ENCODE data around the gene NR2F1-AS1. TPM values are rescaled to one million over a fixed set of nuclear protein-coding genes. Genes with fewer than 3 reads are reported as not detected.

NR2F1-AS1 gene
- total RNA-seq, 1 experiment from 2014 or later: 24.1 TPM

DNA sequence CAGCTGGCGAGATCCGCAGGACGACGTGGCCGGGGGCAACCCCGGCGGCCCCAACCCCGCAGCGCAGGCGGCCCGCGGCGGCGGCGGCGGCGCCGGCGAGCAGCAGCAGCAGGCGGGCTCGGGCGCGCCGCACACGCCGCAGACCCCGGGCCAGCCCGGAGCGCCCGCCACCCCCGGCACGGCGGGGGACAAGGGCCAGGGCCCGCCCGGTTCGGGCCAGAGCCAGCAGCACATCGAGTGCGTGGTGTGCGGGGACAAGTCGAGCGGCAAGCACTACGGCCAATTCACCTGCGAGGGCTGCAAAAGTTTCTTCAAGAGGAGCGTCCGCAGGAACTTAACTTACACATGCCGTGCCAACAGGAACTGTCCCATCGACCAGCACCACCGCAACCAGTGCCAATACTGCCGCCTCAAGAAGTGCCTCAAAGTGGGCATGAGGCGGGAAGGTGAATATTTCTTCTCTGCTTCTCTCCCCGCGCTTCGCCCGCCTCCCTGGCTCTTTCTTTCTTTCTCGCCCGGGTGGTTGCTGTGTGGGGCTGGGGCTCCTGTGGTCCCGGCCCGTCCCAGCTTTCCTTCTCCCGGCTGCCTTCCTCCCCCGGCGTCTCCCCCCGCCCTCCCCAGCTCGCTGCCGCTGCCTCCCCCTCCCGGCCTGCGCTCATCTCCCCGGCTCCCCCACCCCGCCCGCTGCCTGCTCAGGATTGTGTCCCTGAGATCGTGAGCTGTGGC, 4.2 kb upstream of the NR2F1-AS1 start:
- Histone ChIP-seq H3K36me3 (ENCODE audit: low read depth, low read length) (peaks cover 25% of the 10 kb centered on the region), H2AFZ (ENCODE audit: low read length) (peak overlapping the region; percentile 62), H3K27me3 (ENCODE audit: low read length) (no peaks in the 10 kb centered on the region), H3K27ac (ENCODE audit: low read length) (peak overlapping the region; percentile 43), H3K4me1 (ENCODE audit: insufficient read depth, low read length) (peaks cover 26% of the 10 kb centered on the region), H4K20me1 (ENCODE audit: low read length) (peaks cover 29% of the 10 kb centered on the region), H3K79me2 (ENCODE audit: low read length) (peaks cover 71% of the 10 kb centered on the region), H3F3A (ENCODE audit: low read length, unreplicated experiment) (no peaks in the 10 kb centered on the region), H3K9me3 (ENCODE audit: low read length) (no peaks in the 10 kb centered on the region), H3K9me2 (replicated peaks; ENCODE audit: low read length) (no peaks in the 10 kb centered on the region), H3K9ac (ENCODE audit: low read length) (peak overlapping the region; percentile 80), H3K4me2 (ENCODE audit: low read length) (peak overlapping the region; percentile 84), H3K4me3 (ENCODE audit: low read length) (peak overlapping the region; percentile 93)
- intact Hi-C loops (cut with micrococcal nuclease): loop anchor here (10.0 kb wide), 3 partner anchors 640 to 900 kb away; no protein-coding TSS in a partner anchor
- BruUV-seq (replicated peaks): no TSS peak
- POLR2A ChIA-PET (ENCODE audit: unreplicated experiment): interaction anchor here (0.5 to 0.7 kb wide), 5 partner anchors 23 to 667 kb away, joined by 3 to 7 read pairs (median 4); no protein-coding TSS in a partner anchor
- TF ChIP-seq, protein P1, sequence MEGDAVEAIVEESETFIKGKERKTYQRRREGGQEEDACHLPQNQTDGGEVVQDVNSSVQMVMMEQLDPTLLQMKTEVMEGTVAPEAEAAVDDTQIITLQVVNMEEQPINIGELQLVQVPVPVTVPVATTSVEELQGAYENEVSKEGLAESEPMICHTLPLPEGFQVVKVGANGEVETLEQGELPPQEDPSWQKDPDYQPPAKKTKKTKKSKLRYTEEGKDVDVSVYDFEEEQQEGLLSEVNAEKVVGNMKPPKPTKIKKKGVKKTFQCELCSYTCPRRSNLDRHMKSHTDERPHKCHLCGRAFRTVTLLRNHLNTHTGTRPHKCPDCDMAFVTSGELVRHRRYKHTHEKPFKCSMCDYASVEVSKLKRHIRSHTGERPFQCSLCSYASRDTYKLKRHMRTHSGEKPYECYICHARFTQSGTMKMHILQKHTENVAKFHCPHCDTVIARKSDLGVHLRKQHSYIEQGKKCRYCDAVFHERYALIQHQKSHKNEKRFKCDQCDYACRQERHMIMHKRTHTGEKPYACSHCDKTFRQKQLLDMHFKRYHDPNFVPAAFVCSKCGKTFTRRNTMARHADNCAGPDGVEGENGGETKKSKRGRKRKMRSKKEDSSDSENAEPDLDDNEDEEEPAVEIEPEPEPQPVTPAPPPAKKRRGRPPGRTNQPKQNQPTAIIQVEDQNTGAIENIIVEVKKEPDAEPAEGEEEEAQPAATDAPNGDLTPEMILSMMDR (conservative IDR thresholded peaks at IDR 0.05; ENCODE audit: low read depth, low read length): no peak
- TF ChIP-seq EZH2phosphoT487 (IDR thresholded peaks at IDR 0.05; ENCODE audit: borderline replicate concordance, low read length): no peak
- TF ChIP-seq EZH2 (IDR thresholded peaks at IDR 0.05; ENCODE audit: low read length, unreplicated experiment): no peak
- DNase-seq: peak; percentile 49
- ATAC-seq: no peak
- CTCF ChIA-PET: interaction anchor here (0.9 kb wide), 1 partner anchor 23 kb away, joined by 7 read pairs; no protein-coding TSS in a partner anchor

DNA sequence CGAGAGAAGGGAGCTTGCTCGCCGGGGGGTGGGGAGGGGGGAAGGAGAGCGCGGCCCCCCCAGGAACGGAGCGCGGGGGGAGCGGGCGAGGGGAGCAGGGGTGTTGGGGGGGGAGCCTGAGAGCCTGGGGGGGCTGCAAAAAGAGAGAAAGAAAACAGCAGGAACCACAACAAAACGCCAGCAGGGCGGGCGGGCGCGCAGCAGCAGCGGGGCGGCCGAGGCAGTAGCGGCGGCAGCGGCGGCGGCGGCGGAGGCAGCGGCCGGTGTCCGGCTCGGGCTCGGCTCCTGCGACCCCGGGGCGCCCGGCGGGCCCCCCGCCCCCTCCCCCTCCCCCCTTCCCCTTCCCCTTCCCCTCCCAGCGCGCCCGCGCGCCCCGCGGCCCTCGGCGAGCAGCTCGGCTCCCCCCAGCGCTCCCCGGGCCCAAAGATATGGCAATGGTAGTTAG, 3.6 kb upstream of the NR2F1-AS1 start:
- peak overlapping the region; percentile 75; the same call in 1 of the 2 replicates for H3K9ac ChIP-seq (ENCODE audit: low read length)
- ATAC-seq (no peak), DNase-seq (no peak)
- H3K27me3 ChIP-seq (ENCODE audit: low read length): no peaks in the 10 kb centered on the region
- H2AFZ ChIP-seq (ENCODE audit: low read length): no peak overlapping the region
- peak overlapping the region; percentile 93 for H3K4me3 ChIP-seq (ENCODE audit: low read length)
- no peaks in the 10 kb centered on the region for H3F3A ChIP-seq (ENCODE audit: low read length, unreplicated experiment)
- no TSS peak for BruUV-seq (replicated peaks)
- H4K20me1 ChIP-seq (ENCODE audit: low read length): peaks cover 25% of the 10 kb centered on the region
- H3K79me2 ChIP-seq (ENCODE audit: low read length): peaks cover 71% of the 10 kb centered on the region
- ChIA-PET POLR2A (ENCODE audit: unreplicated experiment) (interaction anchor here (0.6 kb wide), 2 partner anchors 217 to 666 kb away, joined by 3 read pairs; no protein-coding TSS in a partner anchor), CTCF (no interaction called here)
- no peak overlapping the region for H3K27ac ChIP-seq (ENCODE audit: low read length)
- H3K9me3 ChIP-seq (ENCODE audit: low read length): no peaks in the 10 kb centered on the region
- intact Hi-C loops (cut with micrococcal nuclease): loop anchor here (5.0 to 10.0 kb wide), 6 partner anchors 67 to 900 kb away; no protein-coding TSS in a partner anchor
- no peaks in the 10 kb centered on the region for H3K9me2 ChIP-seq (replicated peaks; ENCODE audit: low read length)
- TF ChIP-seq EZH2 (IDR thresholded peaks at IDR 0.05; ENCODE audit: low read length, unreplicated experiment) (no peak), EZH2phosphoT487 (IDR thresholded peaks at IDR 0.05; ENCODE audit: borderline replicate concordance, low read length) (no peak)
- TF ChIP-seq, protein P1 (conservative IDR thresholded peaks at IDR 0.05; ENCODE audit: low read depth, low read length): no peak
- no peak overlapping the region for H3K4me2 ChIP-seq (ENCODE audit: low read length)
- H3K36me3 ChIP-seq (ENCODE audit: low read depth, low read length): peaks cover 19% of the 10 kb centered on the region
- H3K4me1 ChIP-seq (ENCODE audit: insufficient read depth, low read length): peaks cover 20% of the 10 kb centered on the region

Measured in PC-3 (cell line).